Measurements from ENCODE around the gene KRTAP5-7. TPM values are rescaled to one million over a fixed set of nuclear protein-coding genes. Genes with fewer than 3 reads are reported as not detected.

KRTAP5-7 gene
- total RNA-seq, 1 experiment from 2014 or later = not detected

DNA sequence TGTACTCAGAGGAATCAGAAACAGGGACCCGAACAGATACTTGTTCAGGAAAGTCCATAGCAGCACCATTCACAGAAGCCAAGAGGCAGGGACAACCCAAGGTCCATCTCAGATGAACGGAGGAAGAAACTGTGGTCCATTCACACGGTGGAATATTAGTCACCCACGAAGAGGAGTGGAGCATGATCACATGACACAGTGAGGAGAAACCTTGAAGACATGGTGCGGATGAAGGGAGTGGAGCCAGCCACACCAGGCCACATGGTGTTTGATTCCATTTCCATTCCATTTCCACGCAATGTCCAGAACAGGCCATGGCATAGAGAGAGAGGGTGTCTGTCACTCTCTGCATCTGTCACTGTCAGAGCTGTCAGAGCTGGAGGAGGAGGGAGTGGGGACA is 43.4 kb upstream of the KRTAP5-7 start:
- intact Hi-C loops (cut with micrococcal nuclease) = no loop called here
- ChIA-PET CTCF (no interaction called here), POLR2A (ENCODE audit: unreplicated experiment) (no interaction called here)
- H3K4me1 ChIP-seq (ENCODE audit: insufficient read depth, low read length) = peaks cover 18% of the 10 kb centered on the region
- no peak for TF ChIP-seq EZH2phosphoT487 (IDR thresholded peaks at IDR 0.05; ENCODE audit: borderline replicate concordance, low read length)
- H3F3A ChIP-seq (ENCODE audit: low read length, unreplicated experiment) = no peaks in the 10 kb centered on the region
- H3K79me2 ChIP-seq (ENCODE audit: low read length) = no peaks in the 10 kb centered on the region
- ATAC-seq (no peak), DNase-seq (no peak)
- H3K9ac ChIP-seq (ENCODE audit: low read length) = no peak overlapping the region
- BruUV-seq (replicated peaks) = no TSS peak
- H4K20me1 ChIP-seq (ENCODE audit: low read length) = no peaks in the 10 kb centered on the region
- H3K9me3 ChIP-seq (ENCODE audit: low read length) = no peaks in the 10 kb centered on the region
- H3K4me2 ChIP-seq (ENCODE audit: low read length) = no peak overlapping the region
- no peaks in the 10 kb centered on the region for H3K27me3 ChIP-seq (ENCODE audit: low read length)
- no peak overlapping the region for H3K27ac ChIP-seq (ENCODE audit: low read length)
- no peak overlapping the region for H3K4me3 ChIP-seq (ENCODE audit: low read length)
- H3K36me3 ChIP-seq (ENCODE audit: low read depth, low read length) = peaks cover 48% of the 10 kb centered on the region
- H3K9me2 ChIP-seq (replicated peaks; ENCODE audit: low read length) = no peaks in the 10 kb centered on the region
- H2AFZ ChIP-seq (ENCODE audit: low read length) = no peak overlapping the region

DNA sequence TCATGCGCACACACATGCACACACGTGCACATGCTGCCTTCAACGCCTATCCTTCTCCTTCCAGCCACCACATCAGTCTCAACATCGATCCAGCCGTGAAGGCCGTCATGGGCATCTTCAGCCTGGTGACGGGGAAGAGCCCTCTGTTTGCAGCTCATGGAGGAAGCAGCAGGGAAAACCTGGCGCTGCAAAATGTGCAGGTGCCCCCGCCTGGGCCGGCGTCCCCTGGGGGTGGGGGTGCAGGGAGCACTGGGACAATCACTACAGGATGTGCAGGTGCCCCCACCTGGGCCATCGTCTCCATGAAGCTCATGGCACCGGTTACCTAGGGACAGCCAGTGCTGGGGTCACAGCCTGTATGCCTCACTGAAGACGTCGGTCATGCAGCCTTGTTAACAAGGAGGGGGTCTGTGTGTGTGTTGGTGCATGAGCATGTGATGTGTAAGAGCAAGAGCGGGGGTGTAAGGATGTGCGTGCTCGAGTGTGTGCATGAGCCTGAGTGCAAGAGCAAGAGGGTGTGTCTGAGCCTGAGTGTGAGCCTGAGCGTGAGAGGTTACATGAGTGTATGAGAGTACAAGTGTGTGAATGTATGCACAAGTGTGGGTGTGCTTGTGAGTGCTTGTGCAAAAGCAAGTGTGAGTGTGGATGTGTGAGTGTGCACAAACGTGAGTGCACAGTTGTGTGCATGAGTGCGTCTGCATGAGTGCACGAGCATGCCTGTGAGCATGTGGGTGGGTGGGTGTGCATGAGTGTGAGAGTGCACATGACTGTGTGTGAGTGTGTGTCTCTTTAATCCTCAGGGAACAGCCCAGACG is 42.6 kb upstream of the KRTAP5-7 start:
- H3K4me1 ChIP-seq (ENCODE audit: insufficient read depth, low read length) = peaks cover 23% of the 10 kb centered on the region
- intact Hi-C loops (cut with micrococcal nuclease) = no loop called here
- ATAC-seq (no peak), DNase-seq (no peak)
- CTCF ChIA-PET = no interaction called here
- no peak overlapping the region for H3K4me3 ChIP-seq (ENCODE audit: low read length)
- peaks cover 46% of the 10 kb centered on the region for H3K36me3 ChIP-seq (ENCODE audit: low read depth, low read length)
- no peak overlapping the region for H3K4me2 ChIP-seq (ENCODE audit: low read length)
- H4K20me1 ChIP-seq (ENCODE audit: low read length) = no peaks in the 10 kb centered on the region
- no TSS peak for BruUV-seq (replicated peaks)
- no peak overlapping the region for H2AFZ ChIP-seq (ENCODE audit: low read length)
- TF ChIP-seq, protein P1, sequence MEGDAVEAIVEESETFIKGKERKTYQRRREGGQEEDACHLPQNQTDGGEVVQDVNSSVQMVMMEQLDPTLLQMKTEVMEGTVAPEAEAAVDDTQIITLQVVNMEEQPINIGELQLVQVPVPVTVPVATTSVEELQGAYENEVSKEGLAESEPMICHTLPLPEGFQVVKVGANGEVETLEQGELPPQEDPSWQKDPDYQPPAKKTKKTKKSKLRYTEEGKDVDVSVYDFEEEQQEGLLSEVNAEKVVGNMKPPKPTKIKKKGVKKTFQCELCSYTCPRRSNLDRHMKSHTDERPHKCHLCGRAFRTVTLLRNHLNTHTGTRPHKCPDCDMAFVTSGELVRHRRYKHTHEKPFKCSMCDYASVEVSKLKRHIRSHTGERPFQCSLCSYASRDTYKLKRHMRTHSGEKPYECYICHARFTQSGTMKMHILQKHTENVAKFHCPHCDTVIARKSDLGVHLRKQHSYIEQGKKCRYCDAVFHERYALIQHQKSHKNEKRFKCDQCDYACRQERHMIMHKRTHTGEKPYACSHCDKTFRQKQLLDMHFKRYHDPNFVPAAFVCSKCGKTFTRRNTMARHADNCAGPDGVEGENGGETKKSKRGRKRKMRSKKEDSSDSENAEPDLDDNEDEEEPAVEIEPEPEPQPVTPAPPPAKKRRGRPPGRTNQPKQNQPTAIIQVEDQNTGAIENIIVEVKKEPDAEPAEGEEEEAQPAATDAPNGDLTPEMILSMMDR (conservative IDR thresholded peaks at IDR 0.05; ENCODE audit: low read depth, low read length) = no peak
- TF ChIP-seq EZH2 (IDR thresholded peaks at IDR 0.05; ENCODE audit: low read length, unreplicated experiment) = no peak
- TF ChIP-seq EZH2phosphoT487 (IDR thresholded peaks at IDR 0.05; ENCODE audit: borderline replicate concordance, low read length) = no peak
- H3K9me3 ChIP-seq (ENCODE audit: low read length) = no peaks in the 10 kb centered on the region
- no peaks in the 10 kb centered on the region for H3F3A ChIP-seq (ENCODE audit: low read length, unreplicated experiment)
- no peaks in the 10 kb centered on the region for H3K9me2 ChIP-seq (replicated peaks; ENCODE audit: low read length)
- H3K9ac ChIP-seq (ENCODE audit: low read length) = no peak overlapping the region
- H3K27me3 ChIP-seq (ENCODE audit: low read length) = no peaks in the 10 kb centered on the region
- H3K79me2 ChIP-seq (ENCODE audit: low read length) = no peaks in the 10 kb centered on the region
- no peak overlapping the region for H3K27ac ChIP-seq (ENCODE audit: low read length)
- POLR2A ChIA-PET (ENCODE audit: unreplicated experiment) = no interaction called here

DNA sequence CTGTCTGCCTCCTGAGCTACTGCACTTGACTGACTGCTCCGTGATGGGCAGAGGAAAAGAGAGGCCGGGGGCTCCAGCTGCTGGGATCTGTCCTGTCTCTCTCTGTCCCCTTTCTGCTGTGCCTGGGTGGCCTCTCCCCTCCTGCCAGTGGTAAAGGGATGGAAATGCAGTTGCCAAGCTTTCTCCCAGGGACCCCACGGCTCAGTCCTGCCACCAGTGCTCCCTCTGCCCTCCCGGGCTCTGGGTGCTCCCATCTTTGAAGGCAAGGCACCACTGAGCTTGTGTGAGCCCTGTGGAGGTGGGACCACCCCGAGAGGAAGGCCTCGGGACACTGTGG is 42.0 kb upstream of the KRTAP5-7 start:
- DNase-seq (no peak), ATAC-seq (no peak)
- ChIA-PET CTCF (no interaction called here), POLR2A (ENCODE audit: unreplicated experiment) (no interaction called here)
- TF ChIP-seq EZH2 (IDR thresholded peaks at IDR 0.05; ENCODE audit: low read length, unreplicated experiment) (no peak), EZH2phosphoT487 (IDR thresholded peaks at IDR 0.05; ENCODE audit: borderline replicate concordance, low read length) (no peak)
- TF ChIP-seq, protein P1 (conservative IDR thresholded peaks at IDR 0.05; ENCODE audit: low read depth, low read length) = no peak
- H3K79me2 ChIP-seq (ENCODE audit: low read length) = no peaks in the 10 kb centered on the region
- H4K20me1 ChIP-seq (ENCODE audit: low read length) = no peaks in the 10 kb centered on the region
- peaks cover 23% of the 10 kb centered on the region for H3K4me1 ChIP-seq (ENCODE audit: insufficient read depth, low read length)
- H3K9me2 ChIP-seq (replicated peaks; ENCODE audit: low read length) = no peaks in the 10 kb centered on the region
- no peak overlapping the region for H3K4me3 ChIP-seq (ENCODE audit: low read length)
- H3K4me2 ChIP-seq (ENCODE audit: low read length) = no peak overlapping the region
- no peaks in the 10 kb centered on the region for H3K27me3 ChIP-seq (ENCODE audit: low read length)
- intact Hi-C loops (cut with micrococcal nuclease) = no loop called here
- H3F3A ChIP-seq (ENCODE audit: low read length, unreplicated experiment) = no peaks in the 10 kb centered on the region
- peaks cover 41% of the 10 kb centered on the region for H3K36me3 ChIP-seq (ENCODE audit: low read depth, low read length)
- no peak overlapping the region for H3K27ac ChIP-seq (ENCODE audit: low read length)
- no peaks in the 10 kb centered on the region for H3K9me3 ChIP-seq (ENCODE audit: low read length)
- BruUV-seq (replicated peaks) = no TSS peak
- H2AFZ ChIP-seq (ENCODE audit: low read length) = no peak overlapping the region
- H3K9ac ChIP-seq (ENCODE audit: low read length) = no peak overlapping the region
